Measurements from ENCODE around the gene PABPN1L. TPM values are rescaled to one million over a fixed set of nuclear protein-coding genes. Genes with fewer than 3 reads are reported as not detected.

The PABPN1L gene
- total and polyA plus RNA-seq, 2 donors (not counting 1 experiment from before 2014, with no cell fraction given) = 0.21 to 0.84 TPM

DNA sequence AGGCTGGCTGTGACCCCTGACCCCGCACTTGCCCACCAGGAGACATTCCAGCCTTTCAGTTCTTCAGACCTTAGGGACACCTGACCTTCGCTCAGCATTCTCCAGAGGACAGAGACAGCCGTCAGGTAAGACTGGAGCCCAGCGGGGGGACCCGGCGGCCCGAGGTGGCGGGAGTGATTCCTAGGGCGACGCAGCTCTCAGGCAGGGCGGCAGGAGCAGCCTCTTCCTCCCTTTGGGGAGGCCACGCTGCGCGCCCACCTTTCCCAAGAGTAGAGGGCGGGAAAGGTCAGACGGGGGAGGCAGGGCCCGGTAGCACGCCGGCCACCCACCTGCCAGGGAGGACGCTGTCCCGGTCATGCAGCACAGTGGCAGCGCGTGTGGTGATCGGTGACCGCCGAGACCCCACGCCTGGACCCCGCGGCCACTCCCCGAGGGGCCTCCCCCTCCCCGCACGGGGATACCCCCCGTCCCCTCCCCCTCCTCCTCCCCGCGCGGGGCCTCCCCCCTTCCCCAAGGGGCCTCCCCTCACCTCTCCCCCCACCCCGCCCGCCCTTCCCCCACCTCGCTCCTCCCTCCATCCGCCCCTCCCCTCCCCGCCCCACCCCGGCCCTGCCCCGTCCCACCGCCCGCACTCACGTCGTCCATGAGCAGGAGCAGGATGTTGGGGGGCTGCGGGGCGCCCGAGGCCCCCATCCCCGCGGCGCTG lies 10.2 kb downstream of the PABPN1L start:
- Mint-ChIP-seq H3K4me3 (peak overlapping the region; percentile 97), H3K4me1 (peaks cover 39% of the 10 kb centered on the region), H3K27me3 (no peaks in the 10 kb centered on the region), H3K27ac (peak overlapping the region; percentile 94), H3K9me3 (ENCODE audit: insufficient read depth) (no peaks in the 10 kb centered on the region)
- Histone ChIP-seq H3K27me3 (replicated peaks in 1 of 4; ENCODE audit: control extremely low read depth in 1 of 4, control insufficient read depth in 3 of 4, insufficient read depth in 4 of 4, low read length in 3 of 4) (no peaks in the 10 kb centered on the region), H3K4me1 (ENCODE audit: control insufficient read depth in 2 of 2, insufficient read depth in 2 of 2, low read length in 2 of 2) (peaks cover 30 to 36% of the 10 kb centered on the region in 2 donors), H3K9ac (ENCODE audit: low read length) (peak overlapping the region; percentile 87), H2AFZ (ENCODE audit: insufficient read depth, low read depth, low read length, poor library complexity, severe bottlenecking) (peak overlapping the region; percentile 92), H3K4me3 (ENCODE audit: control extremely low read depth in 1 of 5, extremely low read depth in 1 of 5, insufficient read depth in 1 of 5, low read depth in 2 of 5, low read length in 4 of 5) (peak overlapping the region in 4 of 5 experiments; percentile 83 to 98 (median 96)), H3K9me3 (ENCODE audit: control extremely low read depth in 1 of 3, control insufficient read depth in 2 of 3, insufficient read depth in 1 of 3, low read length in 2 of 3) (no peaks in the 10 kb centered on the region), H3K4me2 (replicated peaks; ENCODE audit: low read depth, low read length, poor library complexity, severe bottlenecking) (peak overlapping the region; percentile 91), H3K27ac (ENCODE audit: low read length in 2 of 2) (peak overlapping the region; percentile 41 to 84), H4K20me1 (ENCODE audit: control insufficient read depth, insufficient read depth, low read length, poor library complexity, severe bottlenecking) (peaks cover 40% of the 10 kb centered on the region), H3K36me3 (replicated peaks in 1 of 2; ENCODE audit: control extremely low read depth in 1 of 2, control insufficient read depth in 1 of 2, extremely low read depth in 1 of 2, insufficient read depth in 2 of 2, low read length in 1 of 2) (peaks cover 0 to 19% of the 10 kb centered on the region in 2 experiments), H3K79me2 (ENCODE audit: control insufficient read depth, insufficient read depth, low read length) (peaks cover 44% of the 10 kb centered on the region)
- intact Hi-C loops (cut with micrococcal nuclease) = loop anchor here (2.0 kb wide), 2 partner anchors 53 to 65 kb away; partner anchors contain the start of gene CDT1
- 37% methylated on average over 32 of the region's 53 CpGs for WGBS (ENCODE audit: insufficient coverage)
- TF ChIP-seq, protein P1, sequence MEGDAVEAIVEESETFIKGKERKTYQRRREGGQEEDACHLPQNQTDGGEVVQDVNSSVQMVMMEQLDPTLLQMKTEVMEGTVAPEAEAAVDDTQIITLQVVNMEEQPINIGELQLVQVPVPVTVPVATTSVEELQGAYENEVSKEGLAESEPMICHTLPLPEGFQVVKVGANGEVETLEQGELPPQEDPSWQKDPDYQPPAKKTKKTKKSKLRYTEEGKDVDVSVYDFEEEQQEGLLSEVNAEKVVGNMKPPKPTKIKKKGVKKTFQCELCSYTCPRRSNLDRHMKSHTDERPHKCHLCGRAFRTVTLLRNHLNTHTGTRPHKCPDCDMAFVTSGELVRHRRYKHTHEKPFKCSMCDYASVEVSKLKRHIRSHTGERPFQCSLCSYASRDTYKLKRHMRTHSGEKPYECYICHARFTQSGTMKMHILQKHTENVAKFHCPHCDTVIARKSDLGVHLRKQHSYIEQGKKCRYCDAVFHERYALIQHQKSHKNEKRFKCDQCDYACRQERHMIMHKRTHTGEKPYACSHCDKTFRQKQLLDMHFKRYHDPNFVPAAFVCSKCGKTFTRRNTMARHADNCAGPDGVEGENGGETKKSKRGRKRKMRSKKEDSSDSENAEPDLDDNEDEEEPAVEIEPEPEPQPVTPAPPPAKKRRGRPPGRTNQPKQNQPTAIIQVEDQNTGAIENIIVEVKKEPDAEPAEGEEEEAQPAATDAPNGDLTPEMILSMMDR (IDR thresholded peaks at IDR 0.05) = no peak
- TF ChIP-seq EZH2 (IDR thresholded peaks at IDR 0.05; ENCODE audit: borderline replicate concordance, insufficient read depth, low read depth, low read length, poor library complexity, severe bottlenecking) = no peak
- ATAC-seq (ENCODE audit: low read depth) (peak; percentile 17), DNase-seq (peak; percentile 52)
- CTCF ChIA-PET = interaction anchor here (1.0 to 3.0 kb wide), 7 partner anchors 24 to 771 kb away, joined by 3 to 50 read pairs (median 5); partner anchors contain the start of genes APRT and ZNF778
- POLR2A ChIA-PET = interaction anchor here (1.3 to 1.9 kb wide), 2 partner anchors 44 to 111 kb away, joined by 3 to 11 read pairs; partner anchors contain the start of gene APRT

DNA sequence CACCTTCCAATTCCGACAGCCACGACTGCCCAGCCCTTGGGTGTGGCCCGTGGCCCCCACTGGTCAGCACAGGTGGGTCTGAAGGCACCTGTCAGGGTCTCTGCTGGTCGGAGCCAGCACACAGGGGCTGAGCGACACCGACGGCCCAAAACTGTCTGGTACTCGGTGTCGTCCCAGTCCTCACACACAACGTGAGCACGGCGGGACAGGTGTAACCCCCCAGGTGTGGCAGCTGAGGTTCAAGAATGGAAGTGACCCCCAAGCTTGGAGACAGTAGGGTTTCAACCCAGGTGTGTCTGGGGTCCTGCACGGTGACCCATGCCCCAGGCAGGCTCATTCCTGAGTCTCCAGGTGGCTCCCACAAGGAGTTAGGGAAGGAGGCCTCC lies 10.7 kb downstream of the PABPN1L start:
- H3K4me1 Mint-ChIP-seq = peaks cover 39% of the 10 kb centered on the region
- peak; percentile 39 for DNase-seq
- 91% methylated on average over 12 of the region's 13 CpGs for WGBS (ENCODE audit: insufficient coverage)
- H3K4me3 Mint-ChIP-seq = peak overlapping the region; percentile 67
- H3K27me3 Mint-ChIP-seq = no peaks in the 10 kb centered on the region
- intact Hi-C loops (cut with micrococcal nuclease) = loop anchor here (2.0 kb wide), 2 partner anchors 53 to 65 kb away; partner anchors contain the start of gene CDT1
- no peak for TF ChIP-seq EZH2 (IDR thresholded peaks at IDR 0.05; ENCODE audit: borderline replicate concordance, insufficient read depth, low read depth, low read length, poor library complexity, severe bottlenecking)
- TF ChIP-seq, protein P1 (IDR thresholded peaks at IDR 0.05) = no peak
- H3K9me3 Mint-ChIP-seq (ENCODE audit: insufficient read depth) = no peaks in the 10 kb centered on the region
- Histone ChIP-seq H3K27ac (ENCODE audit: low read length in 2 of 2) (peak overlapping the region; percentile 41 to 84), H3K79me2 (ENCODE audit: control insufficient read depth, insufficient read depth, low read length) (peaks cover 39% of the 10 kb centered on the region), H3K4me3 (ENCODE audit: control extremely low read depth in 1 of 5, extremely low read depth in 1 of 5, insufficient read depth in 1 of 5, low read depth in 2 of 5, low read length in 4 of 5) (peak overlapping the region in 2 of 5 experiments; percentile 11 to 36), H3K9ac (ENCODE audit: low read length) (no peak overlapping the region), H3K4me1 (ENCODE audit: control insufficient read depth in 2 of 2, insufficient read depth in 2 of 2, low read length in 2 of 2) (peaks cover 30 to 36% of the 10 kb centered on the region in 2 donors), H3K4me2 (replicated peaks; ENCODE audit: low read depth, low read length, poor library complexity, severe bottlenecking) (peak overlapping the region; percentile 77), H4K20me1 (ENCODE audit: control insufficient read depth, insufficient read depth, low read length, poor library complexity, severe bottlenecking) (peaks cover 38% of the 10 kb centered on the region), H3K27me3 (replicated peaks in 1 of 4; ENCODE audit: control extremely low read depth in 1 of 4, control insufficient read depth in 3 of 4, insufficient read depth in 4 of 4, low read length in 3 of 4) (no peaks in the 10 kb centered on the region), H3K36me3 (replicated peaks in 1 of 2; ENCODE audit: control extremely low read depth in 1 of 2, control insufficient read depth in 1 of 2, extremely low read depth in 1 of 2, insufficient read depth in 2 of 2, low read length in 1 of 2) (peaks cover 0 to 15% of the 10 kb centered on the region in 2 experiments), H3K9me3 (ENCODE audit: control extremely low read depth in 1 of 3, control insufficient read depth in 2 of 3, insufficient read depth in 1 of 3, low read length in 2 of 3) (no peaks in the 10 kb centered on the region), H2AFZ (ENCODE audit: insufficient read depth, low read depth, low read length, poor library complexity, severe bottlenecking) (no peak overlapping the region)
- ATAC-seq (ENCODE audit: low read depth) = no peak
- peak overlapping the region; percentile 56 for H3K27ac Mint-ChIP-seq
- CTCF ChIA-PET = interaction anchor here (1.4 to 1.5 kb wide), 2 partner anchors 71 to 362 kb away, joined by 3 to 5 read pairs; partner anchors contain the start of gene ZNF778
- POLR2A ChIA-PET = no interaction called here
